PC-3 (cell line): Measurements from ENCODE around the gene PIRT. TPM values are rescaled to one million over a fixed set of nuclear protein-coding genes. Genes with fewer than 3 reads are reported as not detected.

ENCODE experiments used
- ATAC-seq: fragments of 200-7000 bp; cut with Tn5 transposase; 2 replicates; pipeline ENCODE4 v1.9.1; 2020; ENCODE audit warnings: mild to moderate bottlenecking, moderate library complexity
- BruUV-seq: library from RNA; stranded (reverse); fragments of 400-500 nt; replicated peaks from 2 replicates; lab custom pipeline; 2021; lab: Mats Ljungman, UMichigan
- CTCF ChIA-PET: fragments of 300-600 bp; sonication (Branson Sonifier 250); formaldehyde crosslinking; loops from one replicate; lab custom pipeline; 2022; ENCODE audit warnings: antibody characterized with exemption; lab: Charles Lee
- POLR2A ChIA-PET: fragments of 300-600 bp; sonication (Branson Sonifier 250); formaldehyde crosslinking; loops from one replicate; lab custom pipeline; 2022; ENCODE audit warnings: antibody characterized with exemption; ENCODE audit not compliant: unreplicated experiment; lab: Charles Lee
- DNase-seq: peaks from one replicate; pipeline ENCODE4 v3.0.0-alpha.2; 2015
- H2AFZ ChIP-seq: fragments of 300-600 bp; sonication (generic); 2 replicates; pipeline ENCODE4 v1.6.0; 2016; ENCODE audit warnings: antibody characterized with exemption, low read length
- H3F3A ChIP-seq: fragments of 300-600 bp; sonication (generic); one replicate; pipeline ENCODE4 v1.6.0; 2017; ENCODE audit warnings: antibody characterized with exemption, low read length, control low read depth, mild to moderate bottlenecking; ENCODE audit not compliant: unreplicated experiment
- H3K27ac ChIP-seq: fragments of 300-600 bp; sonication (generic); 2 replicates; pipeline ENCODE4 v1.5.1; 2016; ENCODE audit warnings: mild to moderate bottlenecking, low read length
- H3K27me3 ChIP-seq: fragments of 300-600 bp; sonication (generic); 2 replicates; pipeline ENCODE4 v1.6.1; 2016; ENCODE audit warnings: low read length, mixed read lengths
- H3K36me3 ChIP-seq: fragments of 300-600 bp; sonication (generic); 2 replicates; pipeline ENCODE4 v1.6.1; 2016; ENCODE audit warnings: low read depth, mixed run types, low read length, mixed read lengths
- H3K4me1 ChIP-seq: fragments of 300-600 bp; sonication (generic); 2 replicates; pipeline ENCODE4 v1.5.1; 2016; ENCODE audit warnings: low read length; ENCODE audit not compliant: insufficient read depth
- H3K4me2 ChIP-seq: fragments of 300-600 bp; sonication (generic); 2 replicates; pipeline ENCODE4 v1.6.0; 2016; ENCODE audit warnings: low read length
- H3K4me3 ChIP-seq: fragments of 300-600 bp; sonication (generic); 2 replicates; pipeline ENCODE4 v1.5.1; 2016; ENCODE audit warnings: mild to moderate bottlenecking, low read length, mixed read lengths
- H3K79me2 ChIP-seq: fragments of 300-600 bp; sonication (generic); 2 replicates; pipeline ENCODE4 v1.6.1; 2017; ENCODE audit warnings: low read length, mixed read lengths
- H3K9ac ChIP-seq: fragments of 300-600 bp; sonication (generic); 2 replicates; pipeline ENCODE4 v1.6.0; 2016; ENCODE audit warnings: mild to moderate bottlenecking, low read length
- H3K9me2 ChIP-seq: fragments of 300-600 bp; sonication (generic); replicated peaks from 2 replicates; pipeline ENCODE4 v1.6.1; 2016; ENCODE audit warnings: mixed run types, low read length, mixed read lengths
- H3K9me3 ChIP-seq: fragments of 300-600 bp; sonication (generic); 2 replicates; pipeline ENCODE4 v1.6.1; 2016; ENCODE audit warnings: low read length, mixed read lengths
- H4K20me1 ChIP-seq: fragments of 300-600 bp; sonication (generic); 2 replicates; pipeline ENCODE4 v1.6.1; 2016; ENCODE audit warnings: low read length, mixed read lengths
- EZH2 ChIP-seq: fragments of 300-600 bp; sonication (generic); IDR thresholded peaks from one replicate; pipeline ENCODE4 v1.6.1; 2017; ENCODE audit warnings: antibody characterized with exemption, mild to moderate bottlenecking, low read length; ENCODE audit not compliant: unreplicated experiment
- EZH2phosphoT487 ChIP-seq: fragments of 300-600 bp; sonication (generic); IDR thresholded peaks from 2 replicates; pipeline ENCODE4 v1.6.1; 2018; ENCODE audit warnings: mild to moderate bottlenecking, antibody characterized with exemption, low read length, borderline replicate concordance
- intact Hi-C: fragments of 100-400 bp; cut with micrococcal nuclease; formaldehyde crosslinking; loops from 2 replicates; pipeline ENCODE4 v1.9.0; 2023
- total RNA-seq: library from RNA; depleted of rRNA; stranded (reverse); fragments of >200 nt; gene quantifications from 2 replicates; pipeline ENCODE4 v1.2.3, GENCODE V29; 2014
- TF ChIP-seq, protein P1 (sequence below): fragments of 300-600 bp; sonication (generic); conservative IDR thresholded peaks from 2 replicates; pipeline ENCODE4 v1.5.1; 2017; ENCODE audit warnings: antibody characterized with exemption, low read depth, mild to moderate bottlenecking, low read length

Gene PIRT
- total RNA-seq, 1 experiment from 2014 or later: not detected

DNA sequence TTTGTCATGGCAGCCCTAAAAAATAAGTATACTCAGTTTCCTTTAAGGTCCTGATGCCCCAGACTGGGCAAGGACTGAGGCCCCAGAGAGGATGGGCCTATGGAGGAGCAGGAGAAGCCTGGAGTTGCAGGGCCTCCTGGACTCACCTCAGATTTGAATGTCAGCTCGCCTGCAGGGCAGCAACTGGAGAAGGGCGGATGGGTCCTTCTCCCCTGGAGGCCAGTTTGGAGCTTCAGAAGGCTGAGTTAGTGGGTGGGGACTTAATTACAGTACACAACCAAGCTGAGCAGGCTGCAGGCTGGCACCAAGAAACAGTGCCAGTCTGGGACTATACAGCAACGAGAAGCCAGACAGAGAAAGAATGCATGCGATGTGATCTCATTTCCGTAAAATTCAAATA lies 6.2 kb downstream of the PIRT start:
- Histone ChIP-seq H3K27ac (no peak overlapping the region), H3F3A (no peaks in the 10 kb centered on the region), H3K4me3 (no peak overlapping the region), H2AFZ (no peak overlapping the region), H3K4me2 (no peak overlapping the region), H3K9ac (no peak overlapping the region), H3K4me1 (no peaks in the 10 kb centered on the region), H3K9me2 (no peaks in the 10 kb centered on the region), H3K27me3 (no peaks in the 10 kb centered on the region), H4K20me1 (no peaks in the 10 kb centered on the region), H3K79me2 (no peaks in the 10 kb centered on the region), H3K9me3 (no peaks in the 10 kb centered on the region), H3K36me3 (no peaks in the 10 kb centered on the region)
- POLR2A ChIA-PET: no interaction called here
- intact Hi-C loops: no loop called here
- TF ChIP-seq EZH2 (no peak), EZH2phosphoT487 (no peak)
- TF ChIP-seq, protein P1, sequence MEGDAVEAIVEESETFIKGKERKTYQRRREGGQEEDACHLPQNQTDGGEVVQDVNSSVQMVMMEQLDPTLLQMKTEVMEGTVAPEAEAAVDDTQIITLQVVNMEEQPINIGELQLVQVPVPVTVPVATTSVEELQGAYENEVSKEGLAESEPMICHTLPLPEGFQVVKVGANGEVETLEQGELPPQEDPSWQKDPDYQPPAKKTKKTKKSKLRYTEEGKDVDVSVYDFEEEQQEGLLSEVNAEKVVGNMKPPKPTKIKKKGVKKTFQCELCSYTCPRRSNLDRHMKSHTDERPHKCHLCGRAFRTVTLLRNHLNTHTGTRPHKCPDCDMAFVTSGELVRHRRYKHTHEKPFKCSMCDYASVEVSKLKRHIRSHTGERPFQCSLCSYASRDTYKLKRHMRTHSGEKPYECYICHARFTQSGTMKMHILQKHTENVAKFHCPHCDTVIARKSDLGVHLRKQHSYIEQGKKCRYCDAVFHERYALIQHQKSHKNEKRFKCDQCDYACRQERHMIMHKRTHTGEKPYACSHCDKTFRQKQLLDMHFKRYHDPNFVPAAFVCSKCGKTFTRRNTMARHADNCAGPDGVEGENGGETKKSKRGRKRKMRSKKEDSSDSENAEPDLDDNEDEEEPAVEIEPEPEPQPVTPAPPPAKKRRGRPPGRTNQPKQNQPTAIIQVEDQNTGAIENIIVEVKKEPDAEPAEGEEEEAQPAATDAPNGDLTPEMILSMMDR: no peak
- ATAC-seq (no peak), DNase-seq (no peak)
- BruUV-seq: no TSS peak
- CTCF ChIA-PET: no interaction called here

DNA sequence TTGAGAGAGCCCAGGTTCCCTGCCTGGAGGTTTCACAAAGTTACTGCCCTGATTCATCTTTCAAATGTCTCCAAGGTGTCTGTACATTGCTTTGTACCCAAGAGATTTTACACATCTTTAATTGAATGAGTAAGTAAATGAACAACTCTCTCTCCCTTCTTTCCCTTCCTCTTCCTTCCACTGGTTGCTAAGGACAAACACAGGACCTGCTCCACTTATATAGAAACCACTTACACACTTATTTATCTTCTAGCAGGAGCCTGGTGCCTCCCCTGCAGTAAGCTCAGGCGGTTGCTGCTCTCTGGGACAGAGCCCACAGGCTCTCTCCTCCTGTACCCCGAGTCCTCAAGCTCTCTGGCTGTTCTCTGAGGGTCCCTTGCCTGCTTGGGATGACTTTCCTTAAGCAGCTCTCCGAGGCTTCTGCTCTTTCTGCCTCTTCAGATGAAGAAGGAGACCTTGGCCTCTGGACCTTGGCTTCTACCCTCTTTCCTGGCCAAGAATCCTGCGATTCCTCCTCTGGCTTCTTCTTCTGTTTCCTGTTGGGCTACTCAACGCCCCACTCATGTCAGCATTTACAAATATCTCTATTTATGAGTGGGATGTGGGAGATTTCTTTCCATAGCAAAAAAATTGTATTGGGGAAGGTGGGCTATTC lies 9.9 kb downstream of the PIRT start:
- H3K9me2 ChIP-seq: no peaks in the 10 kb centered on the region
- ChIA-PET POLR2A (no interaction called here), CTCF (no interaction called here)
- no peak overlapping the region for H3K4me2 ChIP-seq
- DNase-seq (no peak), ATAC-seq (no peak)
- H3K27ac ChIP-seq: no peak overlapping the region
- H3K27me3 ChIP-seq: no peaks in the 10 kb centered on the region
- no peaks in the 10 kb centered on the region for H3K36me3 ChIP-seq
- no peaks in the 10 kb centered on the region for H3F3A ChIP-seq
- TF ChIP-seq, protein P1: no peak
- TF ChIP-seq EZH2: no peak
- no peak for TF ChIP-seq EZH2phosphoT487
- BruUV-seq: no TSS peak
- no peak overlapping the region for H3K9ac ChIP-seq
- H3K4me1 ChIP-seq: no peaks in the 10 kb centered on the region
- H3K79me2 ChIP-seq: no peaks in the 10 kb centered on the region
- intact Hi-C loops: no loop called here
- H2AFZ ChIP-seq: no peak overlapping the region
- H3K4me3 ChIP-seq: no peak overlapping the region
- no peaks in the 10 kb centered on the region for H3K9me3 ChIP-seq
- no peaks in the 10 kb centered on the region for H4K20me1 ChIP-seq

DNA sequence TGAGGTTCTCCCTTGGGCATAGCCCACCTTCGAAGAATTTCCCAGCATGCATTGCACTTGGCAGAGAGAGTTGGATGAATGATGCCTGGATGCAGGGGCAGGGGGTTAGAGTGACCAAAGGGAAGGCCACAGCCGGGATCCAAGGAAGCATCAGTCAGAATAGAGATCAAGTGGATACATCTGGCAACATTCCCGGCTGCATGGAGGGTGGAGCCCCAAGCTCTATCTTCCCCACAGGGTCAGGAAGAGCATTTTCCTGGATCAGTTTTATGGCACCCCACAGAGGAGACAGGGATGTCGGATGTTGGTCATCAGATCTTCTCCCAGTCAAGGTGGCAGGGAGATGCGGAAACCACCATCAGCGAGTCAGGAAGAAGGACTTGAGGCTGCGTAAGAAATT lies 13.0 kb downstream of the PIRT start:
- Histone ChIP-seq H3K4me3 (no peak overlapping the region), H3K79me2 (no peaks in the 10 kb centered on the region), H4K20me1 (no peaks in the 10 kb centered on the region), H2AFZ (no peak overlapping the region), H3K4me1 (no peaks in the 10 kb centered on the region), H3K4me2 (no peak overlapping the region), H3K9me3 (no peaks in the 10 kb centered on the region), H3K27me3 (no peaks in the 10 kb centered on the region), H3K9ac (no peak overlapping the region), H3K9me2 (no peaks in the 10 kb centered on the region), H3F3A (no peaks in the 10 kb centered on the region), H3K36me3 (no peaks in the 10 kb centered on the region), H3K27ac (no peak overlapping the region)
- POLR2A ChIA-PET: no interaction called here
- CTCF ChIA-PET: no interaction called here
- intact Hi-C loops: no loop called here
- DNase-seq (no peak), ATAC-seq (no peak)
- BruUV-seq: no TSS peak
- TF ChIP-seq EZH2phosphoT487 (no peak), EZH2 (no peak)
- TF ChIP-seq, protein P1: no peak
